Measurements from ENCODE around the gene FKBP2. TPM values are rescaled to one million over a fixed set of nuclear protein-coding genes. Genes with fewer than 3 reads are reported as not detected.

FKBP2 gene
- total RNA-seq, 5 donors from 2014 or later (not counting 1 experiment from before 2014, with no cell fraction given), result 17.9 to 53.0 (median 42.9) TPM

- H3K4me3 Mint-ChIP-seq, result no peak overlapping the region
- H3K27me3 Mint-ChIP-seq, result no peaks in the 10 kb centered on the region
- peaks cover 14 to 39% of the 10 kb centered on the region in 2 experiments for H3K4me1 ChIP-seq (ENCODE audit: control insufficient read depth in 1 of 2, extremely low read depth in 1 of 2, insufficient read depth in 2 of 2, low read length in 2 of 2)
- peak overlapping the region in 1 of 2 donors; percentile 73 for H3K27ac Mint-ChIP-seq
- H3K36me3 ChIP-seq (ENCODE audit: control insufficient read depth in 2 of 2, extremely low read depth in 1 of 2, insufficient read depth in 1 of 2, low read length in 1 of 2), result peaks cover 16 to 52% of the 10 kb centered on the region in 2 donors
- no peak overlapping the region for H3K27ac ChIP-seq (ENCODE audit: low read length)
- H3K9me3 Mint-ChIP-seq, result no peaks in the 10 kb centered on the region
- no peaks in the 10 kb centered on the region for H3K27me3 ChIP-seq (replicated peaks in 1 of 2; ENCODE audit: control insufficient read depth in 2 of 2, extremely low read depth in 1 of 2, insufficient read depth in 2 of 2, low read length in 1 of 2)
- POLR2A ChIA-PET, result no interaction called here
- WGBS (ENCODE audit: insufficient coverage), result 98% methylated on average over 19 of the region's 27 CpGs
- peaks cover 29% of the 10 kb centered on the region for H3K36me3 Mint-ChIP-seq
- CTCF ChIA-PET, result interaction anchor here (0.7 to 4.8 kb wide), 8 partner anchors 26 to 139 kb away, joined by 3 to 122 read pairs (median 5); partner anchors contain the start of genes CATSPERZ (in 1 of the 2), ESRRA (in 1 of the 2), PLCB3 (in 1 of the 2) and PRDX5 (in 1 of the 2)
- DNase-seq (no peak), ATAC-seq (replicated peaks in 1 of 4) (no peak)
- H3K4me3 ChIP-seq (ENCODE audit: control insufficient read depth in 1 of 2, extremely low read depth in 1 of 2, low read length in 1 of 2), result no peak overlapping the region
- H3K4me1 Mint-ChIP-seq, result peaks cover 28 to 40% (median 39%) of the 10 kb centered on the region in 3 donors
- H3K9me3 ChIP-seq, result no peaks in the 10 kb centered on the region
Observed at GRCh38 chr11:64203421-64204079, 37.3 kb upstream of the FKBP2 start.

GRCh38 chr11:64204080-64204440 is 36.8 kb upstream of the FKBP2 start:
- Histone ChIP-seq H3K4me1 (ENCODE audit: control insufficient read depth in 1 of 2, extremely low read depth in 1 of 2, insufficient read depth in 2 of 2, low read length in 2 of 2) (peaks cover 14 to 44% of the 10 kb centered on the region in 2 experiments), H3K4me3 (ENCODE audit: control insufficient read depth in 1 of 2, extremely low read depth in 1 of 2, low read length in 1 of 2) (no peak overlapping the region), H3K27ac (ENCODE audit: low read length) (no peak overlapping the region), H3K9me3 (no peaks in the 10 kb centered on the region), H3K36me3 (ENCODE audit: control insufficient read depth in 2 of 2, extremely low read depth in 1 of 2, insufficient read depth in 1 of 2, low read length in 1 of 2) (peaks cover 16 to 52% of the 10 kb centered on the region in 2 donors), H3K27me3 (replicated peaks in 1 of 2; ENCODE audit: control insufficient read depth in 2 of 2, extremely low read depth in 1 of 2, insufficient read depth in 2 of 2, low read length in 1 of 2) (no peaks in the 10 kb centered on the region)
- ChIA-PET CTCF (interaction anchor here (0.7 to 4.8 kb wide), 19 partner anchors 10 to 1477 kb away, joined by 3 to 122 read pairs (median 5); partner anchors contain the start of genes BAD (in 1 of the 2), CATSPERZ (in 1 of the 2), ESRRA (in 1 of the 2) and FKBP2 (in 1 of the 2)), POLR2A (interaction anchor here in 1 of 2 donors (0.6 kb wide), 1 partner anchor 101 kb away, joined by 3 read pairs; the partner anchor contains the start of gene ESRRA)
- H3K9me3 Mint-ChIP-seq, result no peaks in the 10 kb centered on the region
- DNase-seq (no peak), ATAC-seq (replicated peaks in 1 of 4) (no peak)
- no peak overlapping the region for H3K4me3 Mint-ChIP-seq
- H3K27me3 Mint-ChIP-seq, result no peaks in the 10 kb centered on the region
- peaks cover 29% of the 10 kb centered on the region for H3K36me3 Mint-ChIP-seq
- peak overlapping the region; percentile 85 to 87 for H3K27ac Mint-ChIP-seq
- 100% methylated on average over 3 of the region's 16 CpGs for WGBS (ENCODE audit: insufficient coverage)
- H3K4me1 Mint-ChIP-seq, result peaks cover 33 to 45% (median 44%) of the 10 kb centered on the region in 3 donors

GRCh38 chr11:64204464-64204989 is 36.4 kb upstream of the FKBP2 start:
- Histone ChIP-seq H3K27ac (ENCODE audit: low read length) (no peak overlapping the region), H3K36me3 (ENCODE audit: control insufficient read depth in 2 of 2, extremely low read depth in 1 of 2, insufficient read depth in 1 of 2, low read length in 1 of 2) (peaks cover 18 to 55% of the 10 kb centered on the region in 2 donors), H3K9me3 (no peaks in the 10 kb centered on the region), H3K27me3 (replicated peaks in 1 of 2; ENCODE audit: control insufficient read depth in 2 of 2, extremely low read depth in 1 of 2, insufficient read depth in 2 of 2, low read length in 1 of 2) (no peaks in the 10 kb centered on the region), H3K4me3 (ENCODE audit: control insufficient read depth in 1 of 2, extremely low read depth in 1 of 2, low read length in 1 of 2) (no peak overlapping the region), H3K4me1 (ENCODE audit: control insufficient read depth in 1 of 2, extremely low read depth in 1 of 2, insufficient read depth in 2 of 2, low read length in 2 of 2) (peaks cover 14 to 49% of the 10 kb centered on the region in 2 experiments)
- Mint-ChIP-seq H3K27me3 (no peaks in the 10 kb centered on the region), H3K4me3 (peak overlapping the region; percentile 17 to 68 (median 65)), H3K4me1 (peaks cover 36 to 47% (median 47%) of the 10 kb centered on the region in 3 donors), H3K27ac (peak overlapping the region; percentile 85 to 87), H3K9me3 (no peaks in the 10 kb centered on the region), H3K36me3 (peaks cover 29% of the 10 kb centered on the region)
- POLR2A ChIA-PET, result interaction anchor here (0.6 to 1.0 kb wide), 4 partner anchors 97 to 222 kb away, joined by 3 to 7 read pairs (median 4); partner anchors contain the start of gene ESRRA (in 1 of the 2)
- CTCF ChIA-PET, result interaction anchor here (0.7 to 4.8 kb wide), 20 partner anchors 9 to 1477 kb away, joined by 3 to 122 read pairs (median 4); partner anchors contain the start of genes BAD (in 1 of the 2), CATSPERZ (in 1 of the 2), ESRRA (in 1 of the 2) and FKBP2 (in 1 of the 2)
- WGBS (ENCODE audit: insufficient coverage), result 17% methylated on average over 1 of the region's 7 CpGs
- DNase-seq (peak; percentile 68 to 95 (median 83)), ATAC-seq (replicated peaks in 1 of 4) (peak; percentile 46 to 70 (median 48))

GRCh38 chr11:64206457-64207255 is 34.2 kb upstream of the FKBP2 start, which contains the start of gene FERMT3:
TSS of gene FERMT3 (plus strand) at chr11:64206721. CDS start at chr11:64207365, 644 bp downstream.
- Mint-ChIP-seq H3K36me3 (peaks cover 15% of the 10 kb centered on the region), H3K27me3 (no peaks in the 10 kb centered on the region), H3K4me1 (peaks cover 38 to 52% (median 52%) of the 10 kb centered on the region in 3 donors), H3K9me3 (no peaks in the 10 kb centered on the region), H3K4me3 (peak within 1 kb of the TSS; percentile 90 to 92 (median 91)), H3K27ac (peak within 1 kb of the TSS; percentile 95)
- H3K36me3 ChIP-seq (ENCODE audit: control insufficient read depth in 2 of 2, extremely low read depth in 1 of 2, insufficient read depth in 1 of 2, low read length in 1 of 2), result peaks cover 23 to 54% of the 10 kb centered on the region in 2 donors
- H3K27ac ChIP-seq (ENCODE audit: low read length), result peak within 1 kb of the TSS; percentile 60
- CTCF ChIA-PET, result interaction anchor here (0.6 to 4.8 kb wide), 14 partner anchors 8 to 111 kb away, joined by 3 to 122 read pairs (median 4); partner anchors contain the start of genes CATSPERZ (in 1 of the 2), ESRRA (in 1 of the 2), FKBP2 (in 1 of the 2) and NUDT22 (in 1 of the 2)
- H3K9me3 ChIP-seq, result no peaks in the 10 kb centered on the region
- peaks cover 14 to 58% of the 10 kb centered on the region in 2 experiments for H3K4me1 ChIP-seq (ENCODE audit: control insufficient read depth in 1 of 2, extremely low read depth in 1 of 2, insufficient read depth in 2 of 2, low read length in 2 of 2)
- peak; percentile 56 to 83 (median 65) for DNase-seq
- POLR2A ChIA-PET, result interaction anchor here (0.6 to 1.8 kb wide), 2 partner anchors 101 to 111 kb away, joined by 3 to 6 read pairs; partner anchors contain the start of genes PRDX5 (in 1 of the 2) and TRMT112 (in 1 of the 2)
- peak; percentile 72 to 75 (median 74) for ATAC-seq (replicated peaks in 1 of 4)
- H3K4me3 ChIP-seq (ENCODE audit: control insufficient read depth in 1 of 2, extremely low read depth in 1 of 2, low read length in 1 of 2), result peak within 1 kb of the TSS; percentile 87 to 100
- no peaks in the 10 kb centered on the region for H3K27me3 ChIP-seq (replicated peaks in 1 of 2; ENCODE audit: control insufficient read depth in 2 of 2, extremely low read depth in 1 of 2, insufficient read depth in 2 of 2, low read length in 1 of 2)
- 0% methylated on average over 20 of the region's 27 CpGs for WGBS (ENCODE audit: insufficient coverage)

- H3K9me3 ChIP-seq, result no peaks in the 10 kb centered on the region
- no peaks in the 10 kb centered on the region for H3K9me3 Mint-ChIP-seq
- H3K4me3 ChIP-seq (ENCODE audit: control insufficient read depth in 1 of 2, extremely low read depth in 1 of 2, low read length in 1 of 2), result peak overlapping the region; percentile 87 to 100
- DNase-seq, result peak; percentile 58 to 83 (median 72)
- CTCF ChIA-PET, result interaction anchor here (0.5 to 4.8 kb wide), 12 partner anchors 11 to 591 kb away, joined by 3 to 122 read pairs (median 4); partner anchors contain the start of genes NUDT22 (in 2 of the 2), CATSPERZ (in 1 of the 2), ESRRA (in 1 of the 2) and PRDX5 (in 1 of the 2)
- no peaks in the 10 kb centered on the region for H3K27me3 ChIP-seq (replicated peaks in 1 of 2; ENCODE audit: control insufficient read depth in 2 of 2, extremely low read depth in 1 of 2, insufficient read depth in 2 of 2, low read length in 1 of 2)
- peak overlapping the region; percentile 90 to 92 (median 91) for H3K4me3 Mint-ChIP-seq
- peaks cover 22 to 59% of the 10 kb centered on the region in 2 donors for H3K36me3 ChIP-seq (ENCODE audit: control insufficient read depth in 2 of 2, extremely low read depth in 1 of 2, insufficient read depth in 1 of 2, low read length in 1 of 2)
- peaks cover 14 to 63% of the 10 kb centered on the region in 2 experiments for H3K4me1 ChIP-seq (ENCODE audit: control insufficient read depth in 1 of 2, extremely low read depth in 1 of 2, insufficient read depth in 2 of 2, low read length in 2 of 2)
- no peaks in the 10 kb centered on the region for H3K27me3 Mint-ChIP-seq
- peak overlapping the region; percentile 95 for H3K27ac Mint-ChIP-seq
- POLR2A ChIA-PET, result interaction anchor here (0.5 to 0.6 kb wide), 4 partner anchors 60 to 161 kb away, joined by 3 to 9 read pairs (median 4); no protein-coding TSS in a partner anchor
- H3K27ac ChIP-seq (ENCODE audit: low read length), result peak overlapping the region; percentile 60
- WGBS (ENCODE audit: insufficient coverage), result 0% methylated on average over 18 of the region's 30 CpGs
- peaks cover 40 to 58% (median 57%) of the 10 kb centered on the region in 3 donors for H3K4me1 Mint-ChIP-seq
- peak; percentile 70 to 76 (median 72) for ATAC-seq (replicated peaks in 1 of 4)
- H3K36me3 Mint-ChIP-seq, result peaks cover 17% of the 10 kb centered on the region
Observed at GRCh38 chr11:64207256-64208085, 33.4 kb upstream of the FKBP2 start.
